Activated CD8-positive, alpha-beta memory T cell treated with anti-CD3 and anti-CD28 coated beads for 1 hour (primary cell): ENCODE data around the gene ANKRD16.

Experiments used
- DNase-seq, 2 donors: peaks; one replicate each; pipeline ENCODE4 v3.0.0-alpha.2; 2020; ENCODE audit warnings: low read depth in 1 of 2; ENCODE audit errors: extremely low read depth in 1 of 2

The ANKRD16 gene

DNA sequence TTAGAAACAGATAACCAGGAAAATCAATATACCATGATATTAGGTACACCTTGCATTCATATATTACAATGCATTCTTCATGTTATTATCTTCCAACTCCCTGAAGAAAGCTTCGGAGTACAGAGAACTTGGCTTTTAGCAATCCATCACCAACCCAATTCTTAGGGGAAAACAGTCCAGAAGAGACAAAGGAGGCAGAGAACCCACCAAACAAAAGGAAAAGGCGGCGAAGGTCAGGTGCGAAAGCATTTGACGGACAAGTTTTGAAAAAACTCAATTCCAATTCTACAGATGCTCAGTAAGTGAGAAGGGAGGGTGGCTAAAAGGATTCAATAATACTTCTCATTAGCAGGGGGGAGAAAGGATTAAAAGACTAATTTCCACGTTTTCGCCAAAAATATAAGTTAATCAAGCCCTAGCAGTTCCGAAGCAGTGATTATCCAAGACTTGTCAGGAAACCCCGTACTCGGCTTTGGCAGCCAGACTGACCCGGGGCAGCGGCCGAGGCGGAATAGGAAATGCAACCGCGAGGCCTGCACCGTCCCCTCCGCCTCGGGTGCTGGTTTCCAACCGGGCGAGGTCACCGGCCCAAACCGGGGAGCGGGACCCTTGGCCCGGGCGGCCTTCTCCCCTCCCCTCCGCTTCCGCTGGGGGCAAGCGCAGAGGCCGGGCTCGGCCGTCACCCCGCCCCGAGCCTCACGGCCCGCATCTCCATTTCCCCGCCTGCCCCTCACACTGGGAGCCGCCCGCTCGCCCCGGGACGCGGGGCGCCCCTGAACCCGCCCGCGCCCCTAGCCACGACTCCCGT is 77.2 kb downstream of the ANKRD16 start:
- DNase-seq: peak in 1 of 2 donors; percentile 12
